ENCODE data around the gene VSX1. TPM values are rescaled to one million over a fixed set of nuclear protein-coding genes. Genes with fewer than 3 reads are reported as not detected.

Gene VSX1
- total RNA-seq, 2 experiments from 2014 or later = not detected

GRCh38 chr20:25089096-25089495 lies 7.2 kb upstream of the VSX1 start:
- Histone ChIP-seq H3K4me1 (ENCODE audit: insufficient read depth, low read length) (peaks cover 40% of the 10 kb centered on the region), H3K27ac (ENCODE audit: low read depth in 1 of 2, low read length in 2 of 2) (no peak overlapping the region), H3K27me3 (ENCODE audit: control insufficient read depth in 1 of 2, insufficient read depth in 2 of 2, low read length in 2 of 2) (peaks cover 11 to 20% of the 10 kb centered on the region in 2 experiments), H3K36me3 (ENCODE audit: insufficient read depth, low read length) (no peaks in the 10 kb centered on the region), H3K4me3 (ENCODE audit: low read length) (no peak overlapping the region), H3K9me3 (ENCODE audit: control insufficient read depth in 1 of 2, insufficient read depth in 1 of 2, low read length in 2 of 2) (peaks cover 0 to 10% of the 10 kb centered on the region in 2 experiments)
- TF ChIP-seq CTCF (IDR thresholded peaks at IDR 0.05) = no peak
- ChIA-PET POLR2A (interaction anchor here (0.9 to 2.5 kb wide), 3 partner anchors 8 to 107 kb away, joined by 3 to 37 read pairs (median 22); partner anchors contain the start of genes ACSS1 and ENTPD6), CTCF (no interaction called here)
- intact Hi-C loops (cut with DNase I, micrococcal nuclease) = loop anchor here in 1 of 2 experiments (5.0 kb wide), 1 partner anchor 163 kb away; no protein-coding TSS in a partner anchor
- ATAC-seq (ENCODE audit: poor library complexity) (no peak), DNase-seq (no peak)
- Mint-ChIP-seq H3K27ac (no peak overlapping the region), H3K9me3 (no peaks in the 10 kb centered on the region), H3K27me3 (peaks cover 21% of the 10 kb centered on the region), H3K36me3 (ENCODE audit: low read depth) (no peaks in the 10 kb centered on the region), H3K4me3 (no peak overlapping the region), H3K4me1 (ENCODE audit: low read depth) (peaks cover 45% of the 10 kb centered on the region)

GRCh38 chr20:25088267-25088666 lies 6.3 kb upstream of the VSX1 start:
- Histone ChIP-seq H3K27me3 (ENCODE audit: control insufficient read depth in 1 of 2, insufficient read depth in 2 of 2, low read length in 2 of 2) (peaks cover 19 to 29% of the 10 kb centered on the region in 2 experiments), H3K4me1 (ENCODE audit: insufficient read depth, low read length) (peaks cover 48% of the 10 kb centered on the region), H3K9me3 (ENCODE audit: control insufficient read depth in 1 of 2, insufficient read depth in 1 of 2, low read length in 2 of 2) (peaks cover 0 to 18% of the 10 kb centered on the region in 2 experiments), H3K36me3 (ENCODE audit: insufficient read depth, low read length) (no peaks in the 10 kb centered on the region), H3K4me3 (ENCODE audit: low read length) (no peak overlapping the region), H3K27ac (ENCODE audit: low read depth in 1 of 2, low read length in 2 of 2) (no peak overlapping the region)
- intact Hi-C loops (cut with DNase I, micrococcal nuclease) = loop anchor here in 1 of 2 experiments (5.0 kb wide), 1 partner anchor 164 kb away; no protein-coding TSS in a partner anchor
- no peak for ATAC-seq (ENCODE audit: poor library complexity)
- Mint-ChIP-seq H3K4me1 (ENCODE audit: low read depth) (peaks cover 53% of the 10 kb centered on the region), H3K27me3 (peaks cover 29% of the 10 kb centered on the region), H3K9me3 (no peaks in the 10 kb centered on the region), H3K4me3 (no peak overlapping the region), H3K36me3 (ENCODE audit: low read depth) (no peaks in the 10 kb centered on the region), H3K27ac (no peak overlapping the region)
- DNase-seq = no peak
- ChIA-PET CTCF (no interaction called here), POLR2A (no interaction called here)
- no peak for TF ChIP-seq CTCF (IDR thresholded peaks at IDR 0.05)

- H3K27ac ChIP-seq (ENCODE audit: low read depth in 1 of 2, low read length in 2 of 2) = no peak overlapping the region
- POLR2A ChIA-PET = interaction anchor here (1.6 kb wide), 1 partner anchor 29 kb away, joined by 4 read pairs; the partner anchor contains the start of gene ACSS1
- no peaks in the 10 kb centered on the region for H3K36me3 Mint-ChIP-seq (ENCODE audit: low read depth)
- H3K9me3 ChIP-seq (ENCODE audit: control insufficient read depth in 1 of 2, insufficient read depth in 1 of 2, low read length in 2 of 2) = peaks cover 0 to 24% of the 10 kb centered on the region in 2 experiments
- H3K27ac Mint-ChIP-seq = no peak overlapping the region
- H3K4me1 Mint-ChIP-seq (ENCODE audit: low read depth) = peaks cover 58% of the 10 kb centered on the region
- DNase-seq (no peak), ATAC-seq (ENCODE audit: poor library complexity) (no peak)
- intact Hi-C loops (cut with DNase I, micrococcal nuclease) = loop anchor here in 1 of 2 experiments (5.0 kb wide), 1 partner anchor 165 kb away; no protein-coding TSS in a partner anchor
- CTCF ChIA-PET = no interaction called here
- H3K27me3 Mint-ChIP-seq = peaks cover 36% of the 10 kb centered on the region
- H3K4me3 Mint-ChIP-seq = no peak overlapping the region
- H3K4me3 ChIP-seq (ENCODE audit: low read length) = no peak overlapping the region
- no peaks in the 10 kb centered on the region for H3K36me3 ChIP-seq (ENCODE audit: insufficient read depth, low read length)
- H3K27me3 ChIP-seq (ENCODE audit: control insufficient read depth in 1 of 2, insufficient read depth in 2 of 2, low read length in 2 of 2) = peaks cover 29 to 37% of the 10 kb centered on the region in 2 experiments
- no peaks in the 10 kb centered on the region for H3K9me3 Mint-ChIP-seq
- peaks cover 51% of the 10 kb centered on the region for H3K4me1 ChIP-seq (ENCODE audit: insufficient read depth, low read length)
- no peak for TF ChIP-seq CTCF (IDR thresholded peaks at IDR 0.05)
Observed at GRCh38 chr20:25087186-25087929, 5.4 kb upstream of the VSX1 start.
